ENCODE results near the gene ADCY7. TPM values are rescaled to one million over a fixed set of nuclear protein-coding genes. Genes with fewer than 3 reads are reported as not detected.

Gene ADCY7
- total RNA-seq, 2 donors from 2014 or later, result 187 to 203 TPM

DNA sequence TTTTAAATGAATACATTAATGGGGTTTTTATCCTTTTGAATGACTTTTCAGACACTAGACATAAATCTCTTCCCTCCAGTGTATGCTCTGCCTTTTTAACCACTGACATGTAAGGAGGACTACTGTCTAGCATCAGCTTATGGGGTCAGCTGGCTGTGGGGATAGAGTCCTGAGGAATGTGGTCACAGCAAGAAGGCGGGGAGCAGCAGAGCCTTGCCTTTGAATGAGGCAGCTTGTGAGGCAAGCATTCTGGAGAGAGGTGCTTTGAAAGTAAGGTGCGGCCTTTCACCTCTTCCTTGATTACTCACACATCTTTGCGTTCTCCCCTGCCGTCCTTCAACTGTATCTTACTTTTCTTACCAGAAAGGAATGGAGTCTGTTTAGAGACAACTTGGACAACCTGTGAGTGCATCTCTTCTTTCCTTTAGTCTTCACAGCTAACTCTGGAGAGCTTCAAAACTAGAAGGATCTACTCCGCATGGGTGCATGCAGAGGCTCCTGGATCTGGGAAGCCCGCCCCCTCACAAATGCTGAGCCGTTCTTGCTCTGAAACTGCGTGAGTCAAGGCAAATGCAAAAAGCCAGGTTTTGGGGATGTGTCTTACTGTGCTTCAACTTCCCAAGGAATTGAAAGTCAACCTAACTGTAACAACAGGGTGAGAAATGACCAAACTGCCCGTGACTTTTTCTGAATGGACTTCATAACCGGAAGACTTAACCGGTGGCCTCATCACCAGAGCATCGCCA, 49.9 kb downstream of the ADCY7 start:
- H3K4me1 Mint-ChIP-seq, result peaks cover 21% of the 10 kb centered on the region
- no peak for DNase-seq

DNA sequence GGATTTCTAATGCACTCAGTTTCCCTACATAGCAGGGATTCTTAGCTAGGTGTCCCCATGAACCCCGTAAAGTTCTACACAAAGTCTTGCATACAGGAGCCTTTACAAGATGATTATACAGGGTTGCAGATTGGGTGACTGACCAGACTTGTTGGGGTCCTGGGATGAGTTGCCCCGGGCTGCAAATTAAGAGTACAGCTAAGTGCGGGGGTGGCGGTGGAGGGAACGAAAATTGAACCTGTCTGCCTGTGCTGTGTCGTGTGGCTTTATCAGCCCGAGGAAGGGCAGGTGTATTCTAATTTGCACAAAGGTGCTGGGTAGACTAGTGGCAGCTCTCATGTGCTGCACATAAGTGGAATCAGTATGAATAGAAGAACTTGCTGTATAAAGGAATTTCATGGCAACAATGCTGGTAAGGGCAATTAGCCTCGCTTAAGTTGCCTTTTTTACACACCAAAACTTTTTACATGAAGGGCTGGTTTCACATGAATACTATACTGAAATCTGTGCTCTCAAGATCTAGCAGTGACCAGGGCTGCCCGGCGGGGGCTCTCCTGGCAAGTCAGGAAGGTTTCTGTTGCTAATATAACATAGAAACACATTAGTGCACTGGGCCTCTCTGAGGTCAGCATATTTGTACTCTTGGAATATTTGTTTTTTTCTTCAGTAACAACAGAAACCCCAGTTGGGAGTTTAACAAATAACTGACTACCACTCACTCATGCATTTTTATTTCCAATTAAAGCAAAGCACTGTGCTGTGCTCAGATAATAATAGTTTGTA, 50.7 kb downstream of the ADCY7 start:
- Mint-ChIP-seq H3K4me1 (peaks cover 19% of the 10 kb centered on the region), H3K36me3 (ENCODE audit: low read depth) (no peaks in the 10 kb centered on the region), H3K27me3 (no peaks in the 10 kb centered on the region), H3K4me3 (peak overlapping the region; percentile 25), H3K27ac (peak overlapping the region; percentile 66)
- no peaks in the 10 kb centered on the region for H3K9me3 ChIP-seq (ENCODE audit: control insufficient read depth, low read length, poor library complexity, severe bottlenecking)
- DNase-seq (no peak), ATAC-seq (no peak)

More for the DNA sequence above, 49.9 kb downstream of the ADCY7 start:
- no peaks in the 10 kb centered on the region for H3K27me3 Mint-ChIP-seq
- H3K9me3 ChIP-seq (ENCODE audit: control insufficient read depth, low read length, poor library complexity, severe bottlenecking), result no peaks in the 10 kb centered on the region
- peak overlapping the region; percentile 41 for H3K27ac Mint-ChIP-seq
- ATAC-seq, result no peak
- H3K36me3 Mint-ChIP-seq (ENCODE audit: low read depth), result no peaks in the 10 kb centered on the region
- H3K4me3 Mint-ChIP-seq, result peak overlapping the region; percentile 25

DNA sequence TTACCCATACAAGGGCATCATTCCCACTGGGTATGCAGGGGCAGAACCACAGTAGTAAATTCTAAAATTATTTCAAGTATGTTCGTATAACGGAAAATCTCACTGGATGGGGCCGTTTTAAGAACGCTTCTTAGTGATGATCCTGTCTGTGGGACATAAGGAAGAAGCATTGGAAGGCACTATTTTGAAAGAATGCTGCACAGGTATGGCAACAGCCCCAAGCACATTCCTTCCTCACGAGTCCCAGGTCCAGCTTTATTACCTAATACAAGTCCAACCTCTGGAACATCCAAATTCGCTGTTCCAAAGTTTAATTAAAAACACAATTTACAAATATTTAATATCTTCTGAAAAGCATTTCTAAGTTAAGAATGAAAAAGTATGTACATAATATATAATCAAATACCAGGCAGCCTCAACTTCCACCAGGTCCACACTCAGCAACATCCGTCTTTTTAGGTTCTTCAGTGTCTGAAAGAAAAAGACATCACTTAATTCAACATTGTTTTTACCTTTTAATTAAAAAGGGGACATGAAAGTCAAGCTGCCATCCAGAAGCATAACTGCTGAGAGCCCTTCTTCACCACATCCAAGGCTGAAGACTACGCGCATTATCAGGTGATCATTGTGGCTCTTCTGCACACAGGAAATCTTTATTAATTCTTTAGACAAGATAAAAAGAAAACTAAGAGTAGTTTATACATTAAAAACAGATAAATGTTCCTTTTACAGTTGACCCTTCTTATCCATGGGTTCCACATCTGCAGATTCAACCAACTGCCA, 52.6 kb downstream of the ADCY7 start:
- Mint-ChIP-seq H3K27ac (peak overlapping the region; percentile 66), H3K27me3 (no peaks in the 10 kb centered on the region), H3K36me3 (ENCODE audit: low read depth) (peaks cover 5% of the 10 kb centered on the region), H3K4me1 (peaks cover 16% of the 10 kb centered on the region), H3K4me3 (no peak overlapping the region)
- ATAC-seq (peak; percentile 74), DNase-seq (no peak)
- no peaks in the 10 kb centered on the region for H3K9me3 ChIP-seq (ENCODE audit: control insufficient read depth, low read length, poor library complexity, severe bottlenecking)

DNA sequence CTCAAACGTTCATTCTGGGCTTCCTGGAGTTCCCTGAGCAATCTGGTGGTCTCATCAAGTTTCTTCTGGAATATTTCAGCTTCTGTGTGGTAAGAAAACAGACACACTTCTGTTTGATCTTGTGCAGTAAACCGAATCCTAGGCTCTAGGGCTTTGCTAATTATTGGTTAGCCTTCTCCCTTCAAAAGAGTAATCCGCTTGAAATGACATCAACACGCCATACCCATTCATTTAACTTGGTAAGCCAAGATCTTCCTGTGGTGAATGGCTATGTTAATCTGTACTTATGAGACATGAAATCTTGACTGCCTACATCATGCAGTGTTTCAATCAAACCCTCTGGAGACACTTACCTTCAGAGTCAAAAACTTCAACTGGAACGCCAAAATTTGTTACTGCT, 54.0 kb downstream of the ADCY7 start:
- no peaks in the 10 kb centered on the region for H3K27me3 Mint-ChIP-seq
- H3K9me3 ChIP-seq (ENCODE audit: control insufficient read depth, low read length, poor library complexity, severe bottlenecking), result no peaks in the 10 kb centered on the region
- H3K4me1 Mint-ChIP-seq, result peaks cover 20% of the 10 kb centered on the region
- no peak for DNase-seq
- H3K4me3 Mint-ChIP-seq, result no peak overlapping the region
- peak overlapping the region; percentile 53 for H3K27ac Mint-ChIP-seq
- peaks cover 11% of the 10 kb centered on the region for H3K36me3 Mint-ChIP-seq (ENCODE audit: low read depth)
- no peak for ATAC-seq

DNA sequence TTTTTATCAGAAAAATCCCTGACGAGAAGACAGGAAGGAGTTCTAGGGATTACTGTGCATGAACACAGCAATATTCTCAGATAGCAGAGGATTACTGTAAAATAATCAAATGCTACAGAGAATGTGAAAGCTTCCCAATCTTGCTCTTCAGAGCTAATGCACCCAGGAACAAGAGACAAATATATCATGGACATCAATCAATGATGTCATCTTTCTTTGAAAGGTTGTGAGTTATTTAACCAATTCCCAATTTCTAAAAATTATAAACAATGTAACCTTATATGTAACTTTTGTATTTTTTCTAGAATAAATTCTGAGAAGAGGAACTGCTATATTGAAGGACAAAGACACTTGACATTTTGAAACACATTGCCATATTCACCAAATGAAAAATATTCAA, 56.0 kb downstream of the ADCY7 start:
- no peak overlapping the region for H3K27ac Mint-ChIP-seq
- no peak overlapping the region for H3K4me3 Mint-ChIP-seq
- ATAC-seq (no peak), DNase-seq (no peak)
- H3K36me3 Mint-ChIP-seq (ENCODE audit: low read depth), result peaks cover 14% of the 10 kb centered on the region
- H3K4me1 Mint-ChIP-seq, result peaks cover 25% of the 10 kb centered on the region
- no peaks in the 10 kb centered on the region for H3K9me3 ChIP-seq (ENCODE audit: control insufficient read depth, low read length, poor library complexity, severe bottlenecking)
- no peaks in the 10 kb centered on the region for H3K27me3 Mint-ChIP-seq

DNA sequence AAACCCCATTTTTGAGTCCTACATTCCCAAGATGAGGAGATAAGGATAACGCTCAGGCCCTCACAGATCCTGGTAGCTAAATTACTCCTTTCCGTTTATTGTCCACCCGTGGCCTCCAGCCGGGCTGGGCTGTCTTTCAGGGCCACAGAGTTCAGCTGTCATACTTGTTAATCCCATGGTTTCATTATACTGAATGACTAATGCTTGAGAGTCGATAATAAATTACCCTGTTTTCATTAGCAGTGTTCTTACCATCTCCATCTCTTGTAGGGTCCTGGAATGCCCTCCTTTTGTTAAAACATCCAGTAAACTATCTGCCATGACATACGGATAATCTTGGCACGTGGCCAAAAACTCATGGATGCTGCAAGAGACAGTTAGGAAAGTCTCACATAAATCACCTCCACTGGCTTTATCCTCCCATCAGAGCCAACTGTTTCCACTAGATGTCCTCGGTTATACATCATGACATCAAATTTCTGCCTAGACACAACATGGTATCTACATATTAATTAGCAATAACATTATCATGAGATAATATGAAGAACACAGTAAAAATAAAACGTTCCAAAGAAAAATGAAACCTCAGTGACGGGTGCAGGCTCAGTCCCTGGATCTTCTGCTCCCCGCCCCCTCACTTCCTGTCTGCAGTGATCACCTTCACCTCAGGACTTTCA, 57.1 kb downstream of the ADCY7 start:
- H3K4me3 Mint-ChIP-seq, result peak overlapping the region; percentile 45
- H3K27me3 Mint-ChIP-seq, result no peaks in the 10 kb centered on the region
- H3K36me3 Mint-ChIP-seq (ENCODE audit: low read depth), result peaks cover 18% of the 10 kb centered on the region
- H3K4me1 Mint-ChIP-seq, result peaks cover 30% of the 10 kb centered on the region
- ATAC-seq, result no peak
- H3K9me3 ChIP-seq (ENCODE audit: control insufficient read depth, low read length, poor library complexity, severe bottlenecking), result no peaks in the 10 kb centered on the region
- peak overlapping the region; percentile 96 for H3K27ac Mint-ChIP-seq
- no peak for DNase-seq

DNA sequence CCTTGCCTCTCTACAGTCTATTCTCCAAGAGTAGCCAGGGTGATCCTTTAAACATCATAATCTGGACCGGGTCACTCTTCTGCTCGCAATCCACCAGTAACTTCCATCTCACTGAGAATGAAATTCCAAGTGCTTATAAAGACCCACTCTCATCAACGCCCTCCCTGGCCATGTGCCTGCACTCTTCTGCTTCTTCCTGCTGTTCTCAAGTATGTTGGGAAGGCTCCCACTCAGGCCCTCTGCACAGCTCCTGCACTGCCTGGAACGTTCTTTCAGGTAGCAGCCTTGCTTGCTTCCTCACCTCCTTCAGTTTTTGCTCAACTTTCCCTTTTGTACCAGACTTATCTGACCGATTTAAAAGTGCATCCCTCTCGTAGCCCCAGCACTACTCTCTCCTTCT, 58.0 kb downstream of the ADCY7 start:
- ATAC-seq (no peak), DNase-seq (no peak)
- Mint-ChIP-seq H3K36me3 (ENCODE audit: low read depth) (peaks cover 19% of the 10 kb centered on the region), H3K27me3 (no peaks in the 10 kb centered on the region), H3K4me3 (peak overlapping the region; percentile 55), H3K4me1 (peaks cover 32% of the 10 kb centered on the region), H3K27ac (peak overlapping the region; percentile 96)
- no peaks in the 10 kb centered on the region for H3K9me3 ChIP-seq (ENCODE audit: control insufficient read depth, low read length, poor library complexity, severe bottlenecking)

DNA sequence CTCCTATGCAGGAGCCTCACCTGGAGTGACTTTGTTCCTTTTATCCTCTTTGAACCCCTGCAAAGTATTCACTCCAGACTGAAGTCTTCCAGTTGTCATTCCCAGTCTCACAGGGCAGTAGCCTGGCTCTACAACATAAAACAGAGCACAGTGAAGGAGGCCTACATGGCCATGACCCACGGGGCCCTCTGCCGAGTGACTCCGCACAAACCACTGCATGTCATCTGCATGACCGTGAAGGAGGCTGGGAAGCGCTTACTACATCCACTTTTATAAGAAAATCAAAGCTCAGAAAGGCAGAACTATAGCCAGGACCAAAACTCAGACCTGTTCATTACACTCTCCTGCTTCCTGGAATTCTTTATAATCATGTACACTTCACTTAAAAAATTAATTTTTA, 59.9 kb downstream of the ADCY7 start:
- H3K9me3 ChIP-seq (ENCODE audit: control insufficient read depth, low read length, poor library complexity, severe bottlenecking), result no peaks in the 10 kb centered on the region
- ATAC-seq, result no peak
- Mint-ChIP-seq H3K4me1 (peaks cover 44% of the 10 kb centered on the region), H3K27me3 (no peaks in the 10 kb centered on the region), H3K36me3 (ENCODE audit: low read depth) (peaks cover 21% of the 10 kb centered on the region), H3K27ac (peak overlapping the region; percentile 97), H3K4me3 (no peak overlapping the region)
- no peak for DNase-seq

DNA sequence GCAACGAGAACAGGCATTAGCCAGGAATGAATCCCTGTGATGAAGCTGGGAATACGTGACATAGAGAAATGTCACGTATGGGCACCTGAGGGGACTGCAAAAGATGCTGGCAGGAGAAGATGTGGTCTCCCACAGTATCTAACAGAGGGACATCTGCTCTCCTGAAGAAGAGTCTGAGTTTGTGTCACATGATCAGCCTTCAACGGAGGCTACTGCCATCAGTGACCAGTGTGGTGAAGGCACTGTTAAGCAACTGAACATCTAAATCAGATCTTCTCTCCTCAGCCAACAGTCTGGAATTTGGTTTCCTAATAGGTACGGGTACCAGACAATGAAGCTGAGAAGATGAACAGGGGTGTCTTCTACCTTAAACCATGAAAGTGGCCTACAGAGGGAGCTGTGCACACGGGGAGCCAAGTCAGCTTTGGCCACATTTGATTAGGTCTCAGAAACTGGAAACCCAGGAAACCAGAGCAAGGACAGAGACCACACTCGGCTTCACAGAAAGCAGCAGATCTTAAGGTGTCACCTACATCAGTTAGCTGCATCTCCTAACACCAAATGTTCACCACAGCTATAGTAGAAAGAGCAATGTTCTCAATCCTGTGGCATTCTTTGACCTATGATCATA, 60.6 kb downstream of the ADCY7 start:
- H3K4me1 Mint-ChIP-seq, result peaks cover 49% of the 10 kb centered on the region
- H3K27ac Mint-ChIP-seq, result peak overlapping the region; percentile 97
- no peaks in the 10 kb centered on the region for H3K9me3 ChIP-seq (ENCODE audit: control insufficient read depth, low read length, poor library complexity, severe bottlenecking)
- peak; percentile 95 for ATAC-seq
- H3K4me3 Mint-ChIP-seq, result peak overlapping the region; percentile 81
- peak in 1 of 3 donors; percentile 68 for DNase-seq
- H3K36me3 Mint-ChIP-seq (ENCODE audit: low read depth), result peaks cover 23% of the 10 kb centered on the region
- no peaks in the 10 kb centered on the region for H3K27me3 Mint-ChIP-seq

DNA sequence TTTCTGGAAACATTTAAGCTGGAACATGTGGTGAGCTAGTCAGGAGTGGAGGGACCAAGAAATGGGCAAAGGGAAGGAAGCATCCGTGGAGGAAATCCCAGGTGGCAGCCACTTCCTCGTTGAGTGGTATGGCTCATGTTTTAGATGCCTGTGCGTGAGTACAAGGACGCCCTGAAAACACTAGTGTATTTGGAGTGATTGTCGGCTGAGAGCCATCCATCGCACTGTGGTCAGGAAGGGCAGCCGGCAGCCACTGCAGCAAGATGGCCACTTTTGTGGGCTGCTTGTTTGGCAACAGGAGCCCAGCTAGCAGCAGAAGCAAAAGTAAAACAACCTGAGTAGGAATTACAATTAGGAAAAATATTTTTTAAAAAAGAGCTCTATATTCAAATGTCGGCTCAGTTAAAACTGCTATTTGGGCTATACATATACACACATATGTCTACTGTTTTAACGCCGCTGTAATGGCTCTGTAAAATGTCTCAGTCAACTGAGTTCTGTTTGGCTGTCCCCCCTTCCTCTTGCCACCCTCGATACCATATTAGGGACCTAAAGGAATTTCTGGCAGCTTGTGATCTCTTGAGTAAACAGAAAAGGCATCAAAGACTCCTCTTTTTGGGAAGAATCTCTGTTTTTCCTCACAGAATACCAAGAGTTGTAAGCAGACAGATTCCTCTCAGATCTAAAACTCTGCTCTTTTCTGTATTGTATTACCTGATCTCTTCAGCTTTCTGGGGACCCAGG, 63.3 kb downstream of the ADCY7 start:
- H3K9me3 ChIP-seq (ENCODE audit: control insufficient read depth, low read length, poor library complexity, severe bottlenecking), result no peaks in the 10 kb centered on the region
- peaks cover 18% of the 10 kb centered on the region for H3K36me3 Mint-ChIP-seq (ENCODE audit: low read depth)
- no peak for ATAC-seq
- peak overlapping the region; percentile 97 for H3K27ac Mint-ChIP-seq
- no peak overlapping the region for H3K4me3 Mint-ChIP-seq
- H3K27me3 Mint-ChIP-seq, result no peaks in the 10 kb centered on the region
- H3K4me1 Mint-ChIP-seq, result peaks cover 42% of the 10 kb centered on the region
- DNase-seq, result no peak

DNA sequence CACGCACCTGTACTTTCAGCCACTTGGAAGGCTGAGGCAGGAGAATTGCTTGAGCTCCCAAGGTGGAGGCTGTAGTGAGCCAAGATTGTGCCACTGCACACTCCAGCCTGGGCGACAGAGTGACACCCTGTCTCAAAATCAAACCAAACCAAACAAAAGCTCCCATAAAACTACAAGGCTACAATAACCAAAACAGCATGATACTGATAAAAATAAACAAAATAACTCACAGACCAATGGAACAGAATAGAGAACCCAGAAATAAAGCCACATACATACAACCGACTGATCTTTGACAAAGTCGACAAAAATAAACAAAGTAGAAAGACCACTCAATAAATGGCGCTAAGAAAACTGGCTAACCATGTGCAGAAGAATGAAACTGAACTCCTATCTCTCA, 65.2 kb downstream of the ADCY7 start:
- Mint-ChIP-seq H3K36me3 (ENCODE audit: low read depth) (peaks cover 16% of the 10 kb centered on the region), H3K4me3 (no peak overlapping the region), H3K27ac (peak overlapping the region; percentile 97), H3K27me3 (no peaks in the 10 kb centered on the region), H3K4me1 (peaks cover 53% of the 10 kb centered on the region)
- no peak for DNase-seq
- no peaks in the 10 kb centered on the region for H3K9me3 ChIP-seq (ENCODE audit: control insufficient read depth, low read length, poor library complexity, severe bottlenecking)
- ATAC-seq, result no peak

DNA sequence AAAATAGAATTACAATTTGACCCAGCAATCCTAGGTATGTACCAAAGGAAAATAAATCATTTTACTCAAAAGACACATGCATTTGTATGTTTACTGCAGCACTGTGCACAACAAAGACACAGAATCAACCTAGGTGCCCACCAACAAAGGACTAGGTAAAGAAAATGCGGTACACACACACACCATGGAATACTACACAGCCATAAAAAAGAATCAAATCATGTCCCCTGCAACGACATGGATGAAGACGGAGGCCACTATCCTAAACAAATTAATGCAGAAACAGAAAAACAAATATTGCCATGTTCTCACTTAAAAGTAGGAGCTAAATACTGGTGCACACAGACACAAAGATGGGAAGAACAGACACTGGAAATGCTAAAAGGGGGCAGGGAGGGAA, 66.2 kb downstream of the ADCY7 start:
- peaks cover 14% of the 10 kb centered on the region for H3K36me3 Mint-ChIP-seq (ENCODE audit: low read depth)
- ATAC-seq (no peak), DNase-seq (no peak)
- H3K4me3 Mint-ChIP-seq, result no peak overlapping the region
- no peaks in the 10 kb centered on the region for H3K27me3 Mint-ChIP-seq
- peaks cover 52% of the 10 kb centered on the region for H3K4me1 Mint-ChIP-seq
- no peaks in the 10 kb centered on the region for H3K9me3 ChIP-seq (ENCODE audit: control insufficient read depth, low read length, poor library complexity, severe bottlenecking)
- peak overlapping the region; percentile 97 for H3K27ac Mint-ChIP-seq
